CD4-positive, alpha-beta memory T cell (primary cell): ENCODE data around the gene KIDINS220. TPM values are rescaled to one million over a fixed set of nuclear protein-coding genes. Genes with fewer than 3 reads are reported as not detected.
A peak's percentile ranks its signal among the peaks of the same experiment; 100 is the strongest.

ENCODE experiments used
- CTCF ChIA-PET: fragments of 350-600 bp; sonication (Branson Sonifier 250); formaldehyde crosslinking; loops from one replicate; lab custom pipeline; 2021; ENCODE audit warnings: inconsistent platforms; ENCODE audit not compliant: partially characterized antibody; lab: Charles Lee
- POLR2A ChIA-PET: fragments of 350-600 bp; sonication (Branson Sonifier 250); formaldehyde crosslinking; loops from one replicate; lab custom pipeline; 2021; ENCODE audit not compliant: partially characterized antibody; lab: Charles Lee
- DNase-seq, 5 donors: peaks; one replicate each; pipeline versions ENCODE4 v3.0.0 to v3.0.0-alpha.2; 2020 to 2022; ENCODE audit warnings: mixed read lengths in 1 of 5
- H3K27ac ChIP-seq: one replicate; pipeline ENCODE4 v1.7.0; 2013; ENCODE audit warnings: low read depth, low read length
- H3K27me3 ChIP-seq: 2 replicates; pipeline ENCODE4 v1.7.0; 2013; ENCODE audit warnings: mild to moderate bottlenecking, low read length, moderate library complexity; ENCODE audit not compliant: insufficient read depth
- H3K36me3 ChIP-seq: 2 replicates; pipeline ENCODE4 v1.7.0; 2013; ENCODE audit warnings: mild to moderate bottlenecking, low read length, moderate library complexity; ENCODE audit not compliant: insufficient read depth
- H3K4me1 ChIP-seq: 2 replicates; pipeline ENCODE4 v1.7.0; 2013; ENCODE audit warnings: mild to moderate bottlenecking, low read length, moderate library complexity; ENCODE audit not compliant: insufficient read depth
- H3K4me3 ChIP-seq, 2 donors: one replicate each; pipeline ENCODE4 v1.7.0; 2013; ENCODE audit warnings: low read length in 2 of 2, mild to moderate bottlenecking in 1 of 2
- H3K9me3 ChIP-seq, 2 donors: one replicate each; pipeline ENCODE4 v1.7.0; 2013; ENCODE audit warnings: low read length in 2 of 2, control low read depth in 1 of 2; ENCODE audit not compliant: control insufficient read depth in 1 of 2
- H3K27ac Mint-ChIP-seq, 7 donors: one replicate each; pipeline ENCODE4 v1.8.0; 2020 to 2021; ENCODE audit warnings: mixed read lengths in 7 of 7, mild to moderate bottlenecking in 6 of 7, inconsistent platforms in 3 of 7, moderate library complexity in 3 of 7
- H3K27me3 Mint-ChIP-seq, 2 donors: one replicate each; pipeline ENCODE4 v1.8.0; 2020 to 2021; ENCODE audit warnings: mixed read lengths in 2 of 2
- H3K36me3 Mint-ChIP-seq, 2 donors: one replicate each; pipeline ENCODE4 v1.8.0; 2020 to 2021; ENCODE audit warnings: mixed read lengths in 2 of 2, inconsistent platforms in 1 of 2, mild to moderate bottlenecking in 1 of 2
- H3K4me1 Mint-ChIP-seq, 4 donors: one replicate each; pipeline ENCODE4 v1.8.0; 2020 to 2021; ENCODE audit warnings: mixed read lengths in 4 of 4, mild to moderate bottlenecking in 1 of 4
- H3K4me3 Mint-ChIP-seq, 8 donors: one replicate each; pipeline ENCODE4 v1.8.0; 2020 to 2021; ENCODE audit warnings: mixed read lengths in 8 of 8, mild to moderate bottlenecking in 7 of 8, moderate library complexity in 6 of 8, inconsistent platforms in 3 of 8
- H3K9me3 Mint-ChIP-seq, 8 donors: one replicate each; pipeline ENCODE4 v1.8.0; 2020 to 2021; ENCODE audit warnings: mixed read lengths in 8 of 8, mild to moderate bottlenecking in 5 of 8, inconsistent platforms in 3 of 8, moderate library complexity in 1 of 8
- intact Hi-C: fragments of 100-400 bp; cut with micrococcal nuclease; formaldehyde crosslinking; loops from one replicate; pipeline ENCODE4 v1.15.1; 2023
- polyA plus RNA-seq, 2 donors: library from polyadenylated mRNA; unstranded; fragments of 300-500 nt; fragmentation: Illumina TruSeq; gene quantifications; one replicate each; pipeline ENCODE4 v1.2.3, GENCODE V29; 2021
- total RNA-seq, 2 experiments: library from RNA; stranded (reverse); gene quantifications; one replicate each; pipeline ENCODE4 v1.2.3, GENCODE V29; 2021

Gene KIDINS220
- total RNA-seq (10 to 100 TPM; 52.0 to 52.3 TPM), polyA plus RNA-seq (10 to 100 TPM; 15.0 to 27.5 TPM)

- Histone ChIP-seq H3K27me3 (no peaks in the 10 kb centered on the region), H3K27ac (peak within 1 kb of the TSS; percentile 61), H3K9me3 (no peaks in the 10 kb centered on the region), H3K4me3 (peak within 1 kb of the TSS; percentile 77 to 85), H3K4me1 (peaks cover 44% of the 10 kb centered on the region), H3K36me3 (no peaks in the 10 kb centered on the region)
- POLR2A ChIA-PET = interaction anchor here (0.7 to 2.3 kb wide), 2 partner anchors 18 to 155 kb away, joined by 4 to 8 read pairs; partner anchors contain the start of gene ID2
- CTCF ChIA-PET = no interaction called here
- Mint-ChIP-seq H3K36me3 (peaks cover 0 to 5% of the 10 kb centered on the region in 2 donors), H3K4me1 (peaks cover 33 to 62% (median 46%) of the 10 kb centered on the region in 4 donors), H3K27me3 (no peaks in the 10 kb centered on the region), H3K4me3 (peak within 1 kb of the TSS; percentile 99 to 100 (median 100)), H3K9me3 (no peaks in the 10 kb centered on the region), H3K27ac (peak within 1 kb of the TSS; percentile 87 to 99 (median 99))
- intact Hi-C loops = loop anchor here (5.0 to 10.0 kb wide), 4 partner anchors 155 to 1610 kb away; partner anchors contain the start of genes ID2, MBOAT2 and ODC1
- peak; percentile 82 to 87 (median 84) for DNase-seq
Measured at GRCh38 chr2:8836971-8837794, at the start of gene KIDINS220. KIDINS220 (minus strand) TSS chr2:8837613; CDS start chr2:8827093, 10,520 bp downstream.

- Mint-ChIP-seq H3K27ac (no peak overlapping the region), H3K9me3 (no peaks in the 10 kb centered on the region), H3K27me3 (no peaks in the 10 kb centered on the region), H3K36me3 (no peaks in the 10 kb centered on the region), H3K4me3 (no peak overlapping the region), H3K4me1 (no peaks in the 10 kb centered on the region)
- no peaks in the 10 kb centered on the region for H3K4me1 ChIP-seq
- ChIA-PET POLR2A (no interaction called here), CTCF (no interaction called here)
- no peaks in the 10 kb centered on the region for H3K27me3 ChIP-seq
- no peak overlapping the region for H3K4me3 ChIP-seq
- DNase-seq = no peak
- intact Hi-C loops = no loop called here
- H3K9me3 ChIP-seq = no peaks in the 10 kb centered on the region
- no peaks in the 10 kb centered on the region for H3K36me3 ChIP-seq
- H3K27ac ChIP-seq = no peak overlapping the region
Measured at GRCh38 chr2:8886876-8887275, 49.5 kb upstream of the KIDINS220 start.

- Histone ChIP-seq H3K27ac (no peak overlapping the region), H3K4me1 (no peaks in the 10 kb centered on the region), H3K27me3 (no peaks in the 10 kb centered on the region), H3K4me3 (no peak overlapping the region), H3K36me3 (no peaks in the 10 kb centered on the region), H3K9me3 (no peaks in the 10 kb centered on the region)
- no peak for DNase-seq
- Mint-ChIP-seq H3K4me3 (no peak overlapping the region), H3K4me1 (no peaks in the 10 kb centered on the region), H3K27me3 (no peaks in the 10 kb centered on the region), H3K27ac (no peak overlapping the region), H3K36me3 (no peaks in the 10 kb centered on the region), H3K9me3 (no peaks in the 10 kb centered on the region)
- ChIA-PET CTCF (no interaction called here), POLR2A (no interaction called here)
- intact Hi-C loops = no loop called here
Measured at GRCh38 chr2:8886202-8886518, 48.7 kb upstream of the KIDINS220 start.

GRCh38 chr2:8885449-8886201, 48.2 kb upstream of the KIDINS220 start:
- Histone ChIP-seq H3K27me3 (no peaks in the 10 kb centered on the region), H3K36me3 (no peaks in the 10 kb centered on the region), H3K27ac (no peak overlapping the region), H3K4me1 (no peaks in the 10 kb centered on the region), H3K4me3 (no peak overlapping the region), H3K9me3 (no peaks in the 10 kb centered on the region)
- ChIA-PET CTCF (no interaction called here), POLR2A (no interaction called here)
- intact Hi-C loops = no loop called here
- Mint-ChIP-seq H3K4me3 (no peak overlapping the region), H3K9me3 (no peaks in the 10 kb centered on the region), H3K27me3 (no peaks in the 10 kb centered on the region), H3K27ac (no peak overlapping the region), H3K36me3 (no peaks in the 10 kb centered on the region), H3K4me1 (no peaks in the 10 kb centered on the region)
- no peak for DNase-seq

GRCh38 chr2:8884812-8885211, 47.4 kb upstream of the KIDINS220 start:
- H3K27me3 ChIP-seq = no peaks in the 10 kb centered on the region
- H3K9me3 ChIP-seq = no peaks in the 10 kb centered on the region
- H3K36me3 ChIP-seq = no peaks in the 10 kb centered on the region
- H3K27ac ChIP-seq = no peak overlapping the region
- no peaks in the 10 kb centered on the region for H3K36me3 Mint-ChIP-seq
- H3K4me3 ChIP-seq = no peak overlapping the region
- no peak for DNase-seq
- ChIA-PET CTCF (no interaction called here), POLR2A (no interaction called here)
- intact Hi-C loops = no loop called here
- H3K4me1 ChIP-seq = no peaks in the 10 kb centered on the region
- H3K9me3 Mint-ChIP-seq = no peaks in the 10 kb centered on the region
- H3K27ac Mint-ChIP-seq = no peak overlapping the region
- H3K4me3 Mint-ChIP-seq = no peak overlapping the region
- H3K27me3 Mint-ChIP-seq = peaks cover 0 to 1% of the 10 kb centered on the region in 2 donors
- H3K4me1 Mint-ChIP-seq = no peaks in the 10 kb centered on the region

- peaks cover 2 to 5% of the 10 kb centered on the region in 2 donors for H3K27me3 Mint-ChIP-seq
- Histone ChIP-seq H3K27ac (no peak overlapping the region), H3K4me3 (no peak overlapping the region), H3K9me3 (no peaks in the 10 kb centered on the region), H3K36me3 (no peaks in the 10 kb centered on the region), H3K27me3 (no peaks in the 10 kb centered on the region), H3K4me1 (no peaks in the 10 kb centered on the region)
- no peak overlapping the region for H3K27ac Mint-ChIP-seq
- H3K36me3 Mint-ChIP-seq = peaks cover 0 to 3% of the 10 kb centered on the region in 2 donors
- POLR2A ChIA-PET = no interaction called here
- H3K4me3 Mint-ChIP-seq = no peak overlapping the region
- no peak for DNase-seq
- no peaks in the 10 kb centered on the region for H3K4me1 Mint-ChIP-seq
- CTCF ChIA-PET = interaction anchor here (0.9 to 1.0 kb wide), 2 partner anchors 8 to 17 kb away, joined by 3 read pairs; no protein-coding TSS in a partner anchor
- intact Hi-C loops = no loop called here
- no peaks in the 10 kb centered on the region for H3K9me3 Mint-ChIP-seq
Measured at GRCh38 chr2:8882094-8882493, 44.7 kb upstream of the KIDINS220 start.

GRCh38 chr2:8877894-8878293, 40.5 kb upstream of the KIDINS220 start:
- ChIA-PET POLR2A (no interaction called here), CTCF (no interaction called here)
- H3K36me3 Mint-ChIP-seq = peaks cover 0 to 3% of the 10 kb centered on the region in 2 donors
- no peak for DNase-seq
- no peaks in the 10 kb centered on the region for H3K9me3 Mint-ChIP-seq
- intact Hi-C loops = no loop called here
- Histone ChIP-seq H3K4me1 (no peaks in the 10 kb centered on the region), H3K36me3 (no peaks in the 10 kb centered on the region), H3K4me3 (no peak overlapping the region), H3K27me3 (no peaks in the 10 kb centered on the region), H3K9me3 (no peaks in the 10 kb centered on the region), H3K27ac (no peak overlapping the region)
- peaks cover 4 to 5% of the 10 kb centered on the region in 2 donors for H3K27me3 Mint-ChIP-seq
- H3K4me3 Mint-ChIP-seq = no peak overlapping the region
- H3K27ac Mint-ChIP-seq = no peak overlapping the region
- no peaks in the 10 kb centered on the region for H3K4me1 Mint-ChIP-seq
